ENCODE measurements around the gene OSBPL6.

GRCh38 chr2:178241844-178242551 is 47.7 kb downstream of the OSBPL6 start:
- TF ChIP-seq, protein P1, sequence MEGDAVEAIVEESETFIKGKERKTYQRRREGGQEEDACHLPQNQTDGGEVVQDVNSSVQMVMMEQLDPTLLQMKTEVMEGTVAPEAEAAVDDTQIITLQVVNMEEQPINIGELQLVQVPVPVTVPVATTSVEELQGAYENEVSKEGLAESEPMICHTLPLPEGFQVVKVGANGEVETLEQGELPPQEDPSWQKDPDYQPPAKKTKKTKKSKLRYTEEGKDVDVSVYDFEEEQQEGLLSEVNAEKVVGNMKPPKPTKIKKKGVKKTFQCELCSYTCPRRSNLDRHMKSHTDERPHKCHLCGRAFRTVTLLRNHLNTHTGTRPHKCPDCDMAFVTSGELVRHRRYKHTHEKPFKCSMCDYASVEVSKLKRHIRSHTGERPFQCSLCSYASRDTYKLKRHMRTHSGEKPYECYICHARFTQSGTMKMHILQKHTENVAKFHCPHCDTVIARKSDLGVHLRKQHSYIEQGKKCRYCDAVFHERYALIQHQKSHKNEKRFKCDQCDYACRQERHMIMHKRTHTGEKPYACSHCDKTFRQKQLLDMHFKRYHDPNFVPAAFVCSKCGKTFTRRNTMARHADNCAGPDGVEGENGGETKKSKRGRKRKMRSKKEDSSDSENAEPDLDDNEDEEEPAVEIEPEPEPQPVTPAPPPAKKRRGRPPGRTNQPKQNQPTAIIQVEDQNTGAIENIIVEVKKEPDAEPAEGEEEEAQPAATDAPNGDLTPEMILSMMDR (IDR thresholded peaks at IDR 0.05) = no peak
- no peak for TF ChIP-seq ZFX (IDR thresholded peaks at IDR 0.05; ENCODE audit: borderline replicate concordance)

All from 22Rv1 (cell line).